HEK293T (cell line): ENCODE results near the gene LARGE2.

ENCODE experiments used
- BHLHE40 ChIP-seq: fragments of 450-650 bp; IDR thresholded peaks from 2 replicates; pipeline ENCODE4 v1.6.1; 2016; ENCODE audit warnings: mild to moderate bottlenecking, moderate library complexity, borderline replicate concordance
- FOXM1 ChIP-seq: fragments of 450-650 bp; IDR thresholded peaks from 2 replicates; pipeline ENCODE4 v1.6.1; 2017; ENCODE audit warnings: mild to moderate bottlenecking, borderline replicate concordance
- PKNOX1 ChIP-seq: fragments of 450-650 bp; IDR thresholded peaks from 2 replicates; pipeline ENCODE4 v1.6.1; 2016
- SP1 ChIP-seq: fragments of 450-650 bp; IDR thresholded peaks from 2 replicates; pipeline ENCODE4 v1.6.1; 2017
- SUZ12 ChIP-seq: fragments of 450-650 bp; IDR thresholded peaks from 2 replicates; pipeline ENCODE4 v1.6.1; 2016; ENCODE audit warnings: mild to moderate bottlenecking
- TARDBP ChIP-seq: fragments of 450-650 bp; IDR thresholded peaks from 2 replicates; pipeline ENCODE4 v1.6.1; 2016
- ZNF384 ChIP-seq: fragments of 450-650 bp; IDR thresholded peaks from 2 replicates; pipeline ENCODE4 v1.6.1; 2016

- TF ChIP-seq TARDBP (no peak), FOXM1 (no peak), SUZ12 (no peak), BHLHE40 (no peak), SP1 (no peak), PKNOX1 (no peak), ZNF384 (no peak)
Measured at GRCh38 chr11:45887587-45887986, 34.9 kb upstream of the LARGE2 start.
